Activated CD8-positive, alpha-beta T cell treated with anti-CD3 and anti-CD28 coated beads, Interleukin-2, amount 10 ng/mL, durations not matched to agents 7 days and 5 days (primary cell): ENCODE results near the gene VASN. TPM values are rescaled to one million over a fixed set of nuclear protein-coding genes. Genes with fewer than 3 reads are reported as not detected.

ENCODE experiments used
- ATAC-seq: fragments of 150-1000 bp; cut with Tn5 transposase; one replicate; pipeline ENCODE4 v1.10.0; 2021; ENCODE audit warnings: moderate library complexity
- CTCF ChIA-PET: fragments of 350-600 bp; sonication (Branson Sonifier 250); formaldehyde crosslinking; loops from one replicate; lab custom pipeline; 2021; ENCODE audit warnings: antibody characterized with exemption; lab: Charles Lee
- POLR2A ChIA-PET: fragments of 350-600 bp; sonication (Branson Sonifier 250); formaldehyde crosslinking; loops from one replicate; lab custom pipeline; 2021; ENCODE audit warnings: antibody characterized with exemption; lab: Charles Lee
- DNase-seq: peaks from one replicate; pipeline ENCODE4 v3.0.0-alpha.2; 2020
- H3K27ac Mint-ChIP-seq: one replicate; pipeline ENCODE4 v1.8.0; 2021; ENCODE audit warnings: mild to moderate bottlenecking, mixed read lengths
- H3K27me3 Mint-ChIP-seq: one replicate; pipeline ENCODE4 v1.8.0; 2021; ENCODE audit warnings: low read depth, mixed read lengths
- H3K36me3 Mint-ChIP-seq: one replicate; pipeline ENCODE4 v1.8.0; 2021; ENCODE audit warnings: low read depth, mixed read lengths
- H3K4me1 Mint-ChIP-seq: one replicate; pipeline ENCODE4 v1.8.0; 2021; ENCODE audit warnings: low read depth, mixed read lengths
- H3K4me3 Mint-ChIP-seq: one replicate; pipeline ENCODE4 v1.8.0; 2021; ENCODE audit warnings: mild to moderate bottlenecking, mixed read lengths
- H3K9me3 Mint-ChIP-seq: one replicate; pipeline ENCODE4 v1.8.0; 2022; ENCODE audit warnings: mixed read lengths; ENCODE audit not compliant: insufficient read depth
- total RNA-seq, 2 experiments: library from RNA; stranded (reverse); gene quantifications; one replicate each; pipeline ENCODE4 v1.2.3, GENCODE V29; 2021

VASN gene
- total RNA-seq, 2 experiments from 2014 or later = not detected

DNA sequence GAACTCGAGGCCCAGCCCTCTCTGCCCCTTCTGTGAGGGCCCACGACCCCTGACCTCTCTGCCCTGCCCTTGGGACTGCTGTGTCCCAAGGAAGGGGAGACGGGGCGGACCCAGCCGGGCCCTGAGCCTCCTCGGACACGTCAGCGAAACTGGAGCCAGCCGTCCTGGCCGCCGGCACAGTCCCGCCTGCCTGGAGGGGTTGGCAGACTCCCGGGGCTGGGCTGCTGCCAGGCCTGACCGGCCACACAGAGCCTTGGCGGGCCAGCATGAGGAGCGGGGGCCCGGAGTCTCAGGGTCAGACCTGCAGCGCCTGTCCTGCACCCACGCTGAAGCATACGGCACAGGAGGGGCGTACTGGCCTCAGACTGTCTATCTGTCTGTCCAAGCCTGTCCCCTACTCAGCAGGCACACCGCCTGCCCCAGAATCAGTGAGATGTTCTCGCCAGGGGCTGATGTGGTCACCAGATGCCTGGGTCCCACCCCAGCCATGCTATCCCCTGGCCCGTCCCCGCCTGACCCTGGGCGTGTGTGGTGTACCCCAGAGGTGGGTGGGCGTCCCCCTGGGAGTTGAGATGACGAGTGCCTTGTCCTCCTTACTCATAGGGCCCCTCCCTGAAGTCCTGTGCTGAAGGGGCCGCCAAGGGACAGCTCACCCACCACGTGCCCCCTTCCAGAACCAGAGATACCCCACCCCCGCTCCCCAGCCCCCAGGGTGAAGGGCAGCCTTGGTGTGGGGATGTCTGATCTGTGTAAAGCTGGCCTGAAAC lies 4.7 kb downstream of the VASN start:
- peaks cover 2% of the 10 kb centered on the region for H3K4me1 Mint-ChIP-seq
- DNase-seq = no peak
- no peak overlapping the region for H3K27ac Mint-ChIP-seq
- ChIA-PET CTCF (interaction anchor here (1.2 kb wide), 1 partner anchor 88 kb away, joined by 3 read pairs; no protein-coding TSS in a partner anchor), POLR2A (no interaction called here)
- no peaks in the 10 kb centered on the region for H3K9me3 Mint-ChIP-seq
- no peaks in the 10 kb centered on the region for H3K27me3 Mint-ChIP-seq
- no peaks in the 10 kb centered on the region for H3K36me3 Mint-ChIP-seq
- no peak for ATAC-seq
- no peak overlapping the region for H3K4me3 Mint-ChIP-seq

DNA sequence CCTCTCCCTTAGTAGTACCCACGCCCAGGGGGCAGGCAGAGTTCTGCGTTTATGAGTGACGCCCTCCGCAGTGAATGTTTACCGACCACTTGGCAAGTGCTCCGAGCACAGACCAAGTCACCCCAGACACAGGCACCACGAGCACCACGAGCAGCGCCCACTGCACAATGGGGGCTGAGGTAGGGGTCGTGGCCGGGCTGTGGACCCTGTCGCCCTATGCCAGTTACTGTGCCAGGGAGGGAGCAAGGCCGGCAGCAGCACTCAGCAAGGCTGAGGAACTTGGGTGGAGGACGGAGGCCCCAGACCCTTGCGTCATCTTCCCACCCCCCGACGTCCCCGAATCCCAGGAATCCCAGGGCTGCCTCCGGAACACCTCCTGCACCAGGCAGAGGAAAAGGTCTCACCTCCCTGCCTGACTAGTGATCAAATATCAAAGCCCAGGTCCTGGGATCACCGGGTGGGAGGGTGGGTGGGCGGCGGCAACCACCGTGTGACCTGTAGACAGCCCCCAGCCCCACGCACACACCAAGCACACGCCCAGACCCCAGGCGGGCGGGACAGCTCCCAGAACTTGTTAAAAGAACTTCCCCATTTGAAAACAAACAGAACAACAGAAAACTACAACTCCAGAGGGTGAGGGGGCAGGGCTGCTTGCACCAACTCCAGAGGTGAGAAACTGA lies 5.4 kb downstream of the VASN start:
- ChIA-PET CTCF (interaction anchor here (1.1 to 2.5 kb wide), 2 partner anchors 26 to 27 kb away, joined by 4 to 7 read pairs; no protein-coding TSS in a partner anchor), POLR2A (no interaction called here)
- Mint-ChIP-seq H3K27me3 (no peaks in the 10 kb centered on the region), H3K4me3 (no peak overlapping the region), H3K36me3 (no peaks in the 10 kb centered on the region), H3K4me1 (peaks cover 2% of the 10 kb centered on the region), H3K27ac (no peak overlapping the region), H3K9me3 (no peaks in the 10 kb centered on the region)
- ATAC-seq (no peak), DNase-seq (no peak)

- ATAC-seq (no peak), DNase-seq (no peak)
- CTCF ChIA-PET = interaction anchor here (1.1 to 2.5 kb wide), 2 partner anchors 25 to 27 kb away, joined by 4 to 7 read pairs; no protein-coding TSS in a partner anchor
- Mint-ChIP-seq H3K9me3 (no peaks in the 10 kb centered on the region), H3K4me1 (no peaks in the 10 kb centered on the region), H3K27ac (no peak overlapping the region), H3K4me3 (no peak overlapping the region), H3K27me3 (no peaks in the 10 kb centered on the region), H3K36me3 (no peaks in the 10 kb centered on the region)
- POLR2A ChIA-PET = no interaction called here
Measured at GRCh38 chr16:4377573-4378154, 6.0 kb downstream of the VASN start.

DNA sequence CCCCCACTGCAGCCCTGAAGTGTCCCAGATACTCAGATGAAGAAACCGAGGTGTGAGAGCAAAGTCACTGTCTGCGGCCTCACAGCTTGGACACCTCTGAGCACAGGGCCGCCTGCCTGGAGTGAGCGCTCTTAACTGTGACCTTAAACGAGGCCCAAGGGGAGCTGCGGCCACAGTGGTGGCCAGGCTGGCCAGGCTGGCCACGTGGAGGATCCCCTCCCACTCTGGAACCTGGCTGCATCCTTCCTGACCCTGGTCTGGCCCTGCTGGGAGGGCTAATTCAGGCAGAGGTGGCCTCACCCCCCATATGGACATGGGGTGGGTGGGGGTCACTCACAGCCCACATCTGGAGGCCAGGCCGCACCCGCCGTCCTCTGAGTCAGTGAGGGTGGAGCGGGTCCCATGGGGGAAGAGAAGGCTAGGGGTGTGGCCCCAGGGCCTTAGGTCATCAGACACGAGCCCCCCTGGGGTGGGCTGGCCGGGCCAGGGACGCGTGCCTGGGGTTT lies 6.6 kb downstream of the VASN start:
- no peaks in the 10 kb centered on the region for H3K27me3 Mint-ChIP-seq
- no peak overlapping the region for H3K4me3 Mint-ChIP-seq
- no peak overlapping the region for H3K27ac Mint-ChIP-seq
- no peaks in the 10 kb centered on the region for H3K4me1 Mint-ChIP-seq
- DNase-seq (no peak), ATAC-seq (no peak)
- POLR2A ChIA-PET = interaction anchor here (1.4 kb wide), 1 partner anchor 12 kb away, joined by 3 read pairs; no protein-coding TSS in a partner anchor
- H3K9me3 Mint-ChIP-seq = no peaks in the 10 kb centered on the region
- H3K36me3 Mint-ChIP-seq = no peaks in the 10 kb centered on the region
- CTCF ChIA-PET = interaction anchor here (1.1 to 2.5 kb wide), 2 partner anchors 24 to 26 kb away, joined by 4 to 7 read pairs; no protein-coding TSS in a partner anchor

- no peaks in the 10 kb centered on the region for H3K9me3 Mint-ChIP-seq
- CTCF ChIA-PET = interaction anchor here (2.5 kb wide), 1 partner anchor 23 kb away, joined by 7 read pairs; no protein-coding TSS in a partner anchor
- H3K27me3 Mint-ChIP-seq = no peaks in the 10 kb centered on the region
- DNase-seq = no peak
- H3K4me1 Mint-ChIP-seq = no peaks in the 10 kb centered on the region
- POLR2A ChIA-PET = interaction anchor here (1.0 to 1.4 kb wide), 2 partner anchors 10 to 13 kb away, joined by 3 read pairs; no protein-coding TSS in a partner anchor
- no peak overlapping the region for H3K27ac Mint-ChIP-seq
- ATAC-seq = no peak
- no peak overlapping the region for H3K4me3 Mint-ChIP-seq
- no peaks in the 10 kb centered on the region for H3K36me3 Mint-ChIP-seq
Measured at GRCh38 chr16:4378999-4379690, 7.5 kb downstream of the VASN start.

GRCh38 chr16:4380119-4381063 lies 8.7 kb downstream of the VASN start:
- no peaks in the 10 kb centered on the region for H3K9me3 Mint-ChIP-seq
- no peak overlapping the region for H3K27ac Mint-ChIP-seq
- peaks cover 4% of the 10 kb centered on the region for H3K36me3 Mint-ChIP-seq
- DNase-seq (no peak), ATAC-seq (no peak)
- no peak overlapping the region for H3K4me3 Mint-ChIP-seq
- no peaks in the 10 kb centered on the region for H3K4me1 Mint-ChIP-seq
- ChIA-PET CTCF (no interaction called here), POLR2A (interaction anchor here (1.0 kb wide), 1 partner anchor 9 kb away, joined by 3 read pairs; no protein-coding TSS in a partner anchor)
- no peaks in the 10 kb centered on the region for H3K27me3 Mint-ChIP-seq

DNA sequence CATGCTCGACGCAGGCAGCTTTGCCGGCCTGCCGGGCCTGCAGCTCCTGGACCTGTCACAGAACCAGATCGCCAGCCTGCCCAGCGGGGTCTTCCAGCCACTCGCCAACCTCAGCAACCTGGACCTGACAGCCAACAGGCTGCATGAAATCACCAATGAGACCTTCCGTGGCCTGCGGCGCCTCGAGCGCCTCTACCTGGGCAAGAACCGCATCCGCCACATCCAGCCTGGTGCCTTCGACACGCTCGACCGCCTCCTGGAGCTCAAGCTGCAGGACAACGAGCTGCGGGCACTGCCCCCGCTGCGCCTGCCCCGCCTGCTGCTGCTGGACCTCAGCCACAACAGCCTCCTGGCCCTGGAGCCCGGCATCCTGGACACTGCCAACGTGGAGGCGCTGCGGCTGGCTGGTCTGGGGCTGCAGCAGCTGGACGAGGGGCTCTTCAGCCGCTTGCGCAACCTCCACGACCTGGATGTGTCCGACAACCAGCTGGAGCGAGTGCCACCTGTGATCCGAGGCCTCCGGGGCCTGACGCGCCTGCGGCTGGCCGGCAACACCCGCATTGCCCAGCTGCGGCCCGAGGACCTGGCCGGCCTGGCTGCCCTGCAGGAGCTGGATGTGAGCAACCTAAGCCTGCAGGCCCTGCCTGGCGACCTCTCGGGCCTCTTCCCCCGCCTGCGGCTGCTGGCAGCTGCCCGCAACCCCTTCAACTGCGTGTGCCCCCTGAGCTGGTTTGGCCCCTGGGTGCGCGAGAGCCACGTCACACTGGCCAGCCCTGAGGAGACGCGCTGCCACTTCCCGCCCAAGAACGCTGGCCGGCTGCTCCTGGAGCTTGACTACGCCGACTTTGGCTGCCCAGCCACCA lies 9.7 kb downstream of the VASN start:
- ChIA-PET CTCF (interaction anchor here (0.8 kb wide), 1 partner anchor 22 kb away, joined by 3 read pairs; no protein-coding TSS in a partner anchor), POLR2A (no interaction called here)
- ATAC-seq (no peak), DNase-seq (no peak)
- H3K4me3 Mint-ChIP-seq = no peak overlapping the region
- H3K9me3 Mint-ChIP-seq = no peaks in the 10 kb centered on the region
- no peak overlapping the region for H3K27ac Mint-ChIP-seq
- H3K4me1 Mint-ChIP-seq = no peaks in the 10 kb centered on the region
- H3K36me3 Mint-ChIP-seq = peaks cover 7% of the 10 kb centered on the region
- no peaks in the 10 kb centered on the region for H3K27me3 Mint-ChIP-seq

- no peak for ATAC-seq
- H3K36me3 Mint-ChIP-seq = peaks cover 7% of the 10 kb centered on the region
- DNase-seq = no peak
- no peaks in the 10 kb centered on the region for H3K27me3 Mint-ChIP-seq
- no peak overlapping the region for H3K4me3 Mint-ChIP-seq
- no peaks in the 10 kb centered on the region for H3K9me3 Mint-ChIP-seq
- CTCF ChIA-PET = interaction anchor here (0.8 kb wide), 1 partner anchor 23 kb away, joined by 3 read pairs; no protein-coding TSS in a partner anchor
- no peak overlapping the region for H3K27ac Mint-ChIP-seq
- POLR2A ChIA-PET = no interaction called here
- H3K4me1 Mint-ChIP-seq = no peaks in the 10 kb centered on the region
Measured at GRCh38 chr16:4381935-4382794, 10.5 kb downstream of the VASN start.

DNA sequence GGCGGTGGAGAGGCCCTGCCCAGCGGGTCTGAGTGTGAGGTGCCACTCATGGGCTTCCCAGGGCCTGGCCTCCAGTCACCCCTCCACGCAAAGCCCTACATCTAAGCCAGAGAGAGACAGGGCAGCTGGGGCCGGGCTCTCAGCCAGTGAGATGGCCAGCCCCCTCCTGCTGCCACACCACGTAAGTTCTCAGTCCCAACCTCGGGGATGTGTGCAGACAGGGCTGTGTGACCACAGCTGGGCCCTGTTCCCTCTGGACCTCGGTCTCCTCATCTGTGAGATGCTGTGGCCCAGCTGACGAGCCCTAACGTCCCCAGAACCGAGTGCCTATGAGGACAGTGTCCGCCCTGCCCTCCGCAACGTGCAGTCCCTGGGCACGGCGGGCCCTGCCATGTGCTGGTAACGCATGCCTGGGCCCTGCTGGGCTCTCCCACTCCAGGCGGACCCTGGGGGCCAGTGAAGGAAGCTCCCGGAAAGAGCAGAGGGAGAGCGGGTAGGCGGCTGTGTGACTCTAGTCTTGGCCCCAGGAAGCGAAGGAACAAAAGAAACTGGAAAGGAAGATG lies 11.2 kb downstream of the VASN start:
- ChIA-PET CTCF (no interaction called here), POLR2A (no interaction called here)
- Mint-ChIP-seq H3K9me3 (no peaks in the 10 kb centered on the region), H3K4me1 (no peaks in the 10 kb centered on the region), H3K36me3 (peaks cover 10% of the 10 kb centered on the region), H3K27ac (no peak overlapping the region), H3K27me3 (no peaks in the 10 kb centered on the region), H3K4me3 (no peak overlapping the region)
- DNase-seq = no peak
- no peak for ATAC-seq
